GM12878 (cell line): ENCODE data around the gene CNDP1. TPM values are rescaled to one million over a fixed set of nuclear protein-coding genes. Genes with fewer than 3 reads are reported as not detected.

ENCODE experiments used
- ATAC-seq: fragments of 200-7000 bp; cut with Tn5 transposase; 3 replicates; pipeline ENCODE4 v1.9.1; 2020; ENCODE audit warnings: mild to moderate bottlenecking, moderate library complexity
- BruUV-seq: library from RNA; stranded (reverse); fragments of 400-500 nt; replicated peaks from 2 replicates; lab custom pipeline; 2021; lab: Mats Ljungman, UMichigan
- CTCF ChIA-PET: fragments of 300-600 bp; sonication (Branson Sonifier 250); formaldehyde crosslinking; extraction: SDS; loops from one replicate; lab custom pipeline; 2021; ENCODE audit warnings: inconsistent platforms; lab: Yijun Ruan, JAX
- POLR2A ChIA-PET: fragments of 350-600 bp; formaldehyde crosslinking; extraction: SDS; loops from one replicate; lab custom pipeline; 2021; ENCODE audit warnings: inconsistent platforms; lab: Charles Lee
- RAD21 ChIA-PET: fragments of 300-600 bp; sonication (Branson Sonifier 250); formaldehyde crosslinking; loops from one replicate; lab custom pipeline; 2023; ENCODE audit warnings: antibody characterized with exemption; ENCODE audit not compliant: unreplicated experiment; lab: Charles Lee
- SMC1A ChIA-PET: fragments of 300-600 bp; sonication (Branson Sonifier 250); formaldehyde crosslinking; loops from one replicate; lab custom pipeline; 2023; ENCODE audit not compliant: unreplicated experiment, uncharacterized antibody; lab: Charles Lee
- DNase-seq: peaks from one replicate; pipeline ENCODE4 v3.0.0-alpha.2; 2011; ENCODE audit warnings: low read depth, low spot score
- FAIRE-seq: peaks from 3 replicates; lab custom pipeline; 2011; peaks lifted over from hg19 to GRCh38; lab: Jason Lieb, UNC
- H2AFZ ChIP-seq: 2 replicates; pipeline ENCODE4 v1.6.0; 2011; ENCODE audit warnings: low read depth, low read length, control low read depth; ENCODE audit not compliant: control insufficient read depth
- H3K27ac ChIP-seq: 2 replicates; pipeline ENCODE4 v1.5.1; 2011; ENCODE audit warnings: control low read depth; ENCODE audit not compliant: control insufficient read depth, insufficient read depth
- H3K27me3 ChIP-seq, 2 experiments: replicated peaks in 1 of 2; 2 replicates each; pipeline versions ENCODE4 v1.6.0 to v1.6.1; 2011; ENCODE audit warnings: low read length in 1 of 2; ENCODE audit not compliant: control insufficient read depth in 2 of 2, insufficient read depth in 2 of 2
- H3K36me3 ChIP-seq, 2 experiments: 2 replicates each; pipeline ENCODE4 v1.5.1; 2011; ENCODE audit warnings: low read length in 1 of 2; ENCODE audit not compliant: control insufficient read depth in 2 of 2, insufficient read depth in 2 of 2
- H3K4me1 ChIP-seq: 2 replicates; pipeline ENCODE4 v1.6.1; 2011; ENCODE audit warnings: mild to moderate bottlenecking, low read length, moderate library complexity, mixed read lengths; ENCODE audit not compliant: control insufficient read depth, insufficient read depth
- H3K4me2 ChIP-seq: 2 replicates; pipeline ENCODE4 v1.6.0; 2011; ENCODE audit warnings: control low read depth; ENCODE audit not compliant: control insufficient read depth, insufficient read depth
- H3K4me3 ChIP-seq: fragments of 200-600 bp; sonication (generic); 2 replicates; pipeline ENCODE4 v1.5.1; 2016
- H3K79me2 ChIP-seq: 2 replicates; pipeline ENCODE4 v1.6.0; 2011; ENCODE audit warnings: low read length; ENCODE audit not compliant: control insufficient read depth, insufficient read depth
- H3K9ac ChIP-seq: 2 replicates; pipeline ENCODE4 v1.8.0; 2011; ENCODE audit warnings: low read length, control low read depth, mixed read lengths; ENCODE audit not compliant: control insufficient read depth, insufficient read depth
- H3K9me3 ChIP-seq: replicated peaks from 3 replicates; pipeline ENCODE4 v1.5.1; 2011; ENCODE audit warnings: mild to moderate bottlenecking, low read length; ENCODE audit not compliant: control insufficient read depth, insufficient read depth
- H4K20me1 ChIP-seq: 2 replicates; pipeline ENCODE4 v1.6.0; 2011; ENCODE audit not compliant: control insufficient read depth, insufficient read depth
- ATF7 ChIP-seq: fragments of 450-650 bp; IDR thresholded peaks from 2 replicates; pipeline ENCODE4 v1.6.1; 2016; ENCODE audit warnings: low read depth, mild to moderate bottlenecking
- EZH2 ChIP-seq: IDR thresholded peaks from 2 replicates; pipeline ENCODE4 v1.6.1; 2012; ENCODE audit warnings: low read depth, mild to moderate bottlenecking, control low read depth, inconsistent platforms, low read length, borderline replicate concordance; ENCODE audit not compliant: control insufficient read depth
- FOS ChIP-seq: IDR thresholded peaks from 3 replicates; pipeline ENCODE4 v1.6.1; 2011; ENCODE audit warnings: borderline replicate concordance; ENCODE audit not compliant: insufficient read length; ENCODE audit errors: extremely low read depth
- MLLT1 ChIP-seq: fragments of 450-650 bp; IDR thresholded peaks from 2 replicates; pipeline ENCODE4 v1.6.1; 2016; ENCODE audit warnings: mild to moderate bottlenecking
- RELB ChIP-seq: fragments of 450-650 bp; IDR thresholded peaks from 2 replicates; pipeline ENCODE4 v1.6.1; 2017; ENCODE audit warnings: low read depth, mild to moderate bottlenecking, moderate library complexity
- SUZ12 ChIP-seq: fragments of 200-600 bp; sonication (generic); IDR thresholded peaks from one replicate; pipeline ENCODE4 v1.6.1; 2018; ENCODE audit warnings: antibody characterized with exemption, mild to moderate bottlenecking; ENCODE audit not compliant: unreplicated experiment
- TCF12 ChIP-seq: IDR thresholded peaks from 2 replicates; pipeline ENCODE4 v1.6.1; 2011; ENCODE audit warnings: low read depth, mild to moderate bottlenecking, low read length
- WGBS: methylation state at CpG from one replicate; pipeline ENCODE4 v1.1.6; 2016; ENCODE audit warnings: low lambda C conversion rate; ENCODE audit not compliant: insufficient replicate concordance, insufficient coverage; ENCODE audit errors: missing lambda C conversion rate; 5-methylcytosine and 5-hydroxymethylcytosine counted together
- in situ Hi-C: fragments of 300-500 bp; cut with MboI; formaldehyde crosslinking; loops from 9 replicates; pipeline ENCODE4 v1.14.3; 2018; ENCODE audit warnings: mixed read lengths
- intact Hi-C: fragments of 100-400 bp; cut with micrococcal nuclease; formaldehyde crosslinking; loops from one replicate; pipeline ENCODE4 v1.14.2; 2022; ENCODE audit not compliant: unreplicated experiment
- polyA plus RNA-seq, 11 experiments: library from polyadenylated mRNA; depleted of rRNA in 4 of 11; unstranded in 6 of 11; stranded (reverse) in 5 of 11; fragments of >200 nt; fragmentation: Nextera tagmentation in 4 of 11; fragmentation: Illumina TruSeq in 1 of 11; extraction: Ambion mirVana in 4 of 11; extraction: Trizol in 1 of 11; gene quantifications; 1 replicate in 1 of 11; 2 replicates in 10 of 11; pipeline versions ENCODE4 v1.2.1 to v1.2.3, GENCODE V29; 2011 to 2016; ENCODE audit warnings: inconsistent platforms in 2 of 11, missing spikeins in 2 of 11, low read depth in 1 of 11
- total RNA-seq, 4 experiments: library from RNA; depleted of rRNA in 3 of 4; stranded (reverse); fragments of >200 nt in 3 of 4; fragmentation: Illumina TruSeq in 1 of 4; extraction: Trizol in 1 of 4; gene quantifications; 2 replicates each; pipeline versions ENCODE4 v1.2.1 to v1.2.3, GENCODE V29; 2013 to 2021

Gene CNDP1
- total and polyA plus RNA-seq, 10 of the 15 experiments (the other 5 are each of a cell fraction or from before 2014, with no cell fraction given) = 0.04 to 0.05 TPM; not detected in 8

- Histone ChIP-seq H3K79me2 (no peaks in the 10 kb centered on the region; the same call in 1 of the 2 replicates), H3K27ac (no peak overlapping the region), H3K4me3 (no peak overlapping the region), H3K27me3 (no peaks in the 10 kb centered on the region), H3K4me2 (no peak overlapping the region), H3K4me1 (no peaks in the 10 kb centered on the region), H3K9me3 (no peaks in the 10 kb centered on the region), H3K9ac (no peak overlapping the region), H2AFZ (no peak overlapping the region), H4K20me1 (no peaks in the 10 kb centered on the region), H3K36me3 (peaks cover 40 to 61% of the 10 kb centered on the region in 2 experiments)
- SMC1A ChIA-PET = interaction anchor here (0.5 kb wide), 1 partner anchor 345 kb away, joined by 3 read pairs; no protein-coding TSS in a partner anchor
- CTCF ChIA-PET = interaction anchor here (1.1 to 1.3 kb wide), 2 partner anchors 8 to 10 kb away, joined by 3 read pairs; no protein-coding TSS in a partner anchor
- TF ChIP-seq MLLT1 = no peak
- WGBS = 80% methylated on average over 9 of the region's 9 CpGs
- BruUV-seq = no TSS peak
- in situ Hi-C loops (no loop called here), intact Hi-C loops (no loop called here)
- RAD21 ChIA-PET = no interaction called here
- FAIRE-seq = no peak
- no peak for ATAC-seq
- POLR2A ChIA-PET = no interaction called here
- no peak for DNase-seq
These were observed 25.9 kb upstream of the CNDP1 start for GRCh38 chr18:74508366-74508765.

GRCh38 chr18:74508821-74509225 lies 25.5 kb upstream of the CNDP1 start:
- no peak overlapping the region for H3K27ac ChIP-seq
- POLR2A ChIA-PET = no interaction called here
- TF ChIP-seq FOS = no peak
- no peak for TF ChIP-seq SUZ12
- TF ChIP-seq TCF12 = no peak
- TF ChIP-seq EZH2 = no peak
- TF ChIP-seq RELB = no peak
- no peak for TF ChIP-seq ATF7
- TF ChIP-seq, all 136 proteins: peak for 0
- H2AFZ ChIP-seq = no peak overlapping the region
- no peak overlapping the region for H3K4me2 ChIP-seq
- ChIA-PET CTCF (interaction anchor here (1.1 kb wide), 1 partner anchor 9 kb away, joined by 3 read pairs; no protein-coding TSS in a partner anchor), SMC1A (interaction anchor here (0.5 kb wide), 1 partner anchor 346 kb away, joined by 3 read pairs; no protein-coding TSS in a partner anchor), RAD21 (no interaction called here)
- H4K20me1 ChIP-seq = no peaks in the 10 kb centered on the region
- no peaks in the 10 kb centered on the region for H3K4me1 ChIP-seq
- in situ Hi-C loops (no loop called here), intact Hi-C loops (no loop called here)
- no peak for DNase-seq
- H3K79me2 ChIP-seq = no peaks in the 10 kb centered on the region
- no peak overlapping the region for H3K4me3 ChIP-seq
- no peaks in the 10 kb centered on the region for H3K27me3 ChIP-seq
- no peak for ATAC-seq
- WGBS = 98% methylated on average over 11 of the region's 11 CpGs
- H3K36me3 ChIP-seq = peaks cover 40 to 63% of the 10 kb centered on the region in 2 experiments
- no peaks in the 10 kb centered on the region for H3K9me3 ChIP-seq
- no peak overlapping the region for H3K9ac ChIP-seq
- BruUV-seq = no TSS peak
- no peak for FAIRE-seq
